Stomach smooth muscle (tissue), 2 donors: ENCODE results near the gene AHCYL2.
"Not testable (repeated sequence)": the region's sequence is repeated elsewhere in the genome, so short reads cannot be mapped to it uniquely, and the experiment has no call there.

ENCODE experiments used
- H3K27ac ChIP-seq: one replicate; pipeline ENCODE4 v1.7.0; 2013; ENCODE audit warnings: mild to moderate bottlenecking, low read length, inconsistent platforms
- H3K27me3 ChIP-seq, 2 donors: one replicate each; pipeline ENCODE4 v1.7.0; 2013; ENCODE audit warnings: low read length in 2 of 2; ENCODE audit not compliant: insufficient read depth in 2 of 2, control insufficient read depth in 1 of 2
- H3K36me3 ChIP-seq, 2 donors: one replicate each; pipeline ENCODE4 v1.7.0; 2013; ENCODE audit warnings: low read length in 2 of 2; ENCODE audit not compliant: control insufficient read depth in 2 of 2, insufficient read depth in 2 of 2
- H3K4me1 ChIP-seq: one replicate; pipeline ENCODE4 v1.7.0; 2013; ENCODE audit warnings: low read length; ENCODE audit not compliant: control insufficient read depth, insufficient read depth
- H3K4me3 ChIP-seq, 2 donors: one replicate each; pipeline ENCODE4 v1.7.0; 2013; ENCODE audit warnings: low read length in 2 of 2
- H3K9ac ChIP-seq, 2 donors: one replicate each; pipeline ENCODE4 v1.7.0; 2013; ENCODE audit warnings: low read length in 2 of 2, mild to moderate bottlenecking in 1 of 2
- H3K9me3 ChIP-seq, 2 donors: one replicate each; pipeline ENCODE4 v1.7.0; 2013; ENCODE audit warnings: low read length in 2 of 2; ENCODE audit not compliant: control insufficient read depth in 2 of 2
- donor health status: healthy.
- donor health status: Pancreatic carcinoma.

Gene AHCYL2

GRCh38 chr7:129210256-129210988 lies 14.4 kb upstream of the AHCYL2 start:
- Histone ChIP-seq H3K9ac (no peak overlapping the region), H3K4me1 (peaks cover 3% of the 10 kb centered on the region), H3K4me3 (no peak overlapping the region), H3K36me3 (peaks cover 3 to 17% of the 10 kb centered on the region in 2 donors), H3K27me3 (no peaks in the 10 kb centered on the region), H3K9me3 (no peaks in the 10 kb centered on the region), H3K27ac (no peak overlapping the region)

DNA sequence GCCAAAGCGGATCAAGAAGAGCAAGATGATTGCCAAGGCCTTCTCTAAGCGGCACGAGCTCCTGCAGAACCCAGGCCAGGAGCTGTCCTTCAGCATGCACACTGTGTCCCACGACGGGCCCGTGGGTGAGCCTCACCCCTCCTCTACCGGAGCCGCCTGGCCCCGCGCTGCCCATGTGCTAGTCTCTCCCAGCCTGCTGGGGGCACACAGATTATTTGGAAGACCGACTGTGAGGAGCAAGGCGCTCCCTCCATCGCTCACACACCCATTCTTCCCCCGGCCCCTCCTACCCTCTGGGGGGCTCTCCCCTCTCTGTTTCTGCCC lies 13.9 kb upstream of the AHCYL2 start:
- Histone ChIP-seq H3K4me1 (peaks cover 3% of the 10 kb centered on the region), H3K4me3 (no peak overlapping the region), H3K36me3 (peaks cover 3 to 13% of the 10 kb centered on the region in 2 donors), H3K27me3 (no peaks in the 10 kb centered on the region), H3K9me3 (no peaks in the 10 kb centered on the region), H3K27ac (no peak overlapping the region), H3K9ac (no peak overlapping the region)

DNA sequence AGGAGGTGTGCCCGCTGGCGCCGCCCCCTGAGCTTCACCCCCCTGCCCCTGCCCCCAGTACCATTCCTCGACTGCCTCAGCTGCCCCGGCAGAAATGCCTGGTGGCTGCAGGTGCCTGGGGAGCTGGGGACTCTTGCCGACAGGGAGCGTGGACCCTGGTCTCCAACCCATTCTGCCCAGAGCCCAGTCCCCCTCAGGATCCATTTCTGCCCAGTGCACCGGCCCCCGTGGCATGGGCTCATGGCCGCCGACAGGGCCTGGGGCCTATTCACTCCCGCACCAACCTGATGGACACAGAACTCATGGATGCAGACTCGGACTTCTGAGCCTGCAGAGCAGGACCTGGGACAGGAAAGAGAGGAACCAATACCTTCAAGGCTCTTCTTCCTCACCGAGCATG lies 12.7 kb upstream of the AHCYL2 start:
- Histone ChIP-seq H3K27ac (no peak overlapping the region), H3K27me3 (no peaks in the 10 kb centered on the region), H3K9me3 (no peaks in the 10 kb centered on the region), H3K4me3 (no peak overlapping the region), H3K4me1 (peaks cover 3% of the 10 kb centered on the region), H3K36me3 (peaks cover 3 to 7% of the 10 kb centered on the region in 2 donors), H3K9ac (no peak overlapping the region)

GRCh38 chr7:129212596-129212995 lies 12.2 kb upstream of the AHCYL2 start:
- Histone ChIP-seq H3K4me3 (no peak overlapping the region), H3K27ac (no peak overlapping the region)

GRCh38 chr7:129213828-129214227 lies 11.0 kb upstream of the AHCYL2 start:
- H3K9me3 ChIP-seq: no peaks in the 10 kb centered on the region
- H3K4me3 ChIP-seq: no peak overlapping the region
- peaks cover 3 to 4% of the 10 kb centered on the region in 2 donors for H3K36me3 ChIP-seq
- H3K27ac ChIP-seq: no peak overlapping the region
- H3K9ac ChIP-seq: no peak overlapping the region
- no peaks in the 10 kb centered on the region for H3K27me3 ChIP-seq
- H3K4me1 ChIP-seq: peaks cover 6% of the 10 kb centered on the region

More at GRCh38 chr7:129212596-129212995, 12.2 kb upstream of the AHCYL2 start:
- peaks cover 3 to 4% of the 10 kb centered on the region in 2 donors for H3K36me3 ChIP-seq
- H3K9ac ChIP-seq: no peak overlapping the region
- no peaks in the 10 kb centered on the region for H3K9me3 ChIP-seq
- no peaks in the 10 kb centered on the region for H3K27me3 ChIP-seq
- H3K4me1 ChIP-seq: peaks cover 3% of the 10 kb centered on the region

DNA sequence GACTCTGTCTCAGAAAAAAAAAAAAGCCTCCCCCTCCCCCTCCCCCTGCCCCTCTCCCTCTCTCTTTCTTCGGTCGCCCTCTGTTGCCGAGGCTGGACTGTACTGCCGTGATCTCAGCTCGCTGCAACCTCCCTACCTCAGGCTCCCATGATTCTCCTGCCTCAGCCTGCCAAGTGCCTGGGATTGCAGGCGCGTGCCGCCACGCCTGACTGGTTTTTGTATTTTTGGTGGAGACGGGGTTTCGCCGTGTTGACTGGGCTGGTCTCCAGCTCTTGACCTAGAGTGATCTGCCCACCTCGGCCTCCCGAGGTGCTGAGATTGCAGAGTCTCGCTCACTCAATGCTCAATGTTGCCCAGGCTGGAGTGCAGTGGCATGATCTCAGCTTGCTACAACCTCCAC lies 9.1 kb upstream of the AHCYL2 start:
- not testable (repeated sequence) for H3K27ac ChIP-seq, H3K36me3 ChIP-seq, H3K4me1 ChIP-seq

GRCh38 chr7:129216101-129216715 lies 8.6 kb upstream of the AHCYL2 start:
- H3K9me3 ChIP-seq, H3K36me3 ChIP-seq, H3K4me3 ChIP-seq, H3K9ac ChIP-seq, H3K27me3 ChIP-seq, H3K4me1 ChIP-seq, H3K27ac ChIP-seq: not testable (repeated sequence)

More for the DNA sequence above, 9.1 kb upstream of the AHCYL2 start:
- H3K27me3 ChIP-seq, H3K9ac ChIP-seq, H3K4me3 ChIP-seq, H3K9me3 ChIP-seq: not testable (repeated sequence)

DNA sequence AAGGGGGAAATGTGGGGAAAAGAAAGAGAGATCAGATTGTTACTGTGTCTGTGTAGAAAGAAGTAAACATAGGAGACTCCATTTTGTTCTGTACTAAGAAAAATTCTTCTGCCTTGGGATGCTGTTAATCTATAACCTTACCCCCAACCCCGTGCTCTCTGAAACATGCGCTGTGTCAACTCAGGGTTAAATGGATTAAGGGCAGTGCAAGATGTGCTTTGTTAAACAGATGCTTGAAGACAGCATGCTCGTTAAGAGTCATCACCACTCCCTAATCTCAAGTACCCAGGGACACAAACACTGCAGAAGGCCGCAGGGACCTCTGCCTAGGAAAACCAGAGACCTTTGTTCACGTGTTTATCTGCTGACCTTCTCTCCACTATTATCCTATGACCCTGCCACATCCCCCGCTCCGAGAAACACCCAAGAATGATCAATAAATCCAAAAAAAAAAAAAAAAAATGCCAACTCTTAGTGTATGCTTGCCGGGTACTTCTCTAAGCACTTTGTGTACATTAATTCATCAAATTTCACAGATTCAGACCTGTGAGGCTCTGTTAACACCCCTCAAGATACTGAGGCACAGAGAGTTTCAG lies 7.9 kb upstream of the AHCYL2 start:
- H3K27me3 ChIP-seq, H3K9ac ChIP-seq, H3K9me3 ChIP-seq, H3K27ac ChIP-seq, H3K4me1 ChIP-seq, H3K36me3 ChIP-seq, H3K4me3 ChIP-seq: not testable (repeated sequence)

GRCh38 chr7:129218514-129219062 lies 6.2 kb upstream of the AHCYL2 start:
- no peak overlapping the region for H3K27ac ChIP-seq
- H3K4me3 ChIP-seq: no peak overlapping the region
- H3K4me1 ChIP-seq: peaks cover 4% of the 10 kb centered on the region
- H3K36me3 ChIP-seq: no peaks in the 10 kb centered on the region
- no peaks in the 10 kb centered on the region for H3K27me3 ChIP-seq
- H3K9ac ChIP-seq: no peak overlapping the region
- H3K9me3 ChIP-seq: no peaks in the 10 kb centered on the region

DNA sequence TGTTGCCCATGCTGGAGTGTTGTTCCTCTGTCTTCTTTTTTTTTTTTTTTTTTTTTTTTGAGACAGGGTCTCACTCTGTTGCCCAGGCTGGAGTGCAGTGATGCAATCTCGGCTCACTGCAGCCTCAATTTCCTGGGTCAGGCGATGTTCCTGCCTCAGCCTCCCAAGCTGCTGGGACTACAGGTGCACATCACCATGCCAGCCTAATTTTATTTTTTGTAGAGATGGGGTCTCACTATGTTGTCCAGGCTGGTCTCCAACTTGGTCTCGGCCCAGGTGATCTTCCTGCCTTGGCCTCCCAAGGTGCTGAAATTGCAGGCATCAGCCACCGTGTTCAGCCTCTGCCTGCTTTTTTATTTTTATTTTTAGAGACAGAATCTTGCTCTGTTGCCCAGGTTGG lies 5.7 kb upstream of the AHCYL2 start:
- H3K36me3 ChIP-seq, H3K27ac ChIP-seq, H3K9ac ChIP-seq, H3K4me1 ChIP-seq, H3K9me3 ChIP-seq, H3K27me3 ChIP-seq, H3K4me3 ChIP-seq: not testable (repeated sequence)

- H3K9ac ChIP-seq: no peak overlapping the region
- H3K27me3 ChIP-seq: no peaks in the 10 kb centered on the region
- H3K4me3 ChIP-seq: no peak overlapping the region
- no peak overlapping the region for H3K27ac ChIP-seq
- peaks cover 4% of the 10 kb centered on the region for H3K4me1 ChIP-seq
- H3K36me3 ChIP-seq: no peaks in the 10 kb centered on the region
- no peaks in the 10 kb centered on the region for H3K9me3 ChIP-seq
Measured at GRCh38 chr7:129222064-129222463, 2.8 kb upstream of the AHCYL2 start.
